Measurements from ENCODE around the gene SCN4B. TPM values are rescaled to one million over a fixed set of nuclear protein-coding genes. Genes with fewer than 3 reads are reported as not detected.
A peak's percentile ranks its signal among the peaks of the same experiment; 100 is the strongest.

Gene SCN4B
- total RNA-seq, 1 experiment from 2014 or later: 0.33 TPM

DNA sequence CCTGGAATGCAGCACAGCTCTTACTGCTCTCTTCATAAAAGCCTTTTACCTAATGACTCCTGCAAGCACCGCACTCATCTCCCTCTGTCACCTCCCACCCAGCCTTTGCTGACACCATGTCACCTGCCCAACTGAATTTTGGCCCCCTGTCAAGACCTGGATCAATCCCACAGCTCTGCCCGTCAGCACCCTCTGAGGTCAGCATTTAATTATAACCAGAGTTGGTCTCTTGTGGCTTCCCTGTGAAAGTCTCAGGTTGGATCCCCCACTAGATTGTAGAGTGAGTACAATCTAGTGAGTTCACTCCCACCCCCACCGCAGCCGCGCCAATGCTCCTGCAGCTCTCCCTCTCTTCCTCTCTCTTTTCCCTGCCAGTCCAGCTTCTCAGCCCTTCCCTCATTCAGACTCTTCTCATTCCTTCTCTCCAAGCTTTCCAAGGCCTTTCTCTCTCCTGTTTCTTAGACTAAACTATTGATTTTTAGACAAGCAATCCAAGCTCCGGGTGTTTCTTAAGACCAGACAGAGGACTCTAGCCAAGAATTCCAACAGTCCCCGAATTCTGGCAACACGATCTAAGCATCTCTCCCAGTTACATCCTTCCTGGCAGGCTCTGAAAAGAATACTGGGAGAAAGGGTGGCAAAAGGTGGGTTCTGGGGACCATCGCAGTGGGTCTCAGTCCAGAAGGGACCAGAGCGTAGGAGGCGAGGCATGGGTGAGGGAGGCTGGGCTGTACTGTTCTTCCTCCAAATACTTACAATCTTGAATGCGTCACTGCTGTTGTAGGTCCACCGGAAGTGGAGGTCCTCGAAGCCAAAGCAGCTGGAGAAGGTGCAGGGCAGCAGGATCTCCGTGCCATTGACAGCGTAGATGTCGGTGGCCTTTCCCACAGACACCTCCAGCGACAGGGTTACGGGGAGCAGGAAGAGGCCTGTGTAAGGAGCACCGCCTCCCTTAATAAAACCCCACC, 8.0 kb downstream of the SCN4B start:
- intact Hi-C loops (cut with micrococcal nuclease; ENCODE audit: unreplicated experiment) (loop anchor here (5.0 kb wide), 1 partner anchor 213 kb away; the partner anchor contains the start of gene UBE4A), in situ Hi-C loops (cut with HindIII; ENCODE audit: low pct_unique_long_range_greater_than_20kb, low sequenced_read_pairs) (no loop called here)
- ATAC-seq: peak; percentile 23
- no peak overlapping the region for H3K4me3 ChIP-seq (ENCODE audit: low read depth in 2 of 2, low read length in 2 of 2)
- peaks cover 35% of the 10 kb centered on the region for H3K27me3 ChIP-seq (ENCODE audit: control insufficient read depth, insufficient read depth, low read length)
- no peak overlapping the region for H3K27ac ChIP-seq (ENCODE audit: low read length)
- no TSS peak for BruUV-seq (replicated peaks)
- TF ChIP-seq SIN3A (IDR thresholded peaks at IDR 0.05; ENCODE audit: borderline replicate concordance, insufficient read depth, low read depth, low read length) (no peak), TCF7L2 (IDR thresholded peaks at IDR 0.05; ENCODE audit: low read depth, low read length) (no peak)
- ChIA-PET CTCF (interaction anchor here (0.6 to 2.2 kb wide), 2 partner anchors 27 to 146 kb away, joined by 5 to 8 read pairs; no protein-coding TSS in a partner anchor), POLR2A (interaction anchor here (1.5 kb wide), 1 partner anchor 10 kb away, joined by 3 read pairs; no protein-coding TSS in a partner anchor)
- no peaks in the 10 kb centered on the region for H3K36me3 ChIP-seq (ENCODE audit: control insufficient read depth, insufficient read depth, low read length)
- H3K9me3 ChIP-seq (ENCODE audit: control insufficient read depth, insufficient read depth, low read depth, low read length): no peaks in the 10 kb centered on the region
- DNase-seq (ENCODE audit: low read depth, low spot score): no peak
- H3K4me1 ChIP-seq (ENCODE audit: control insufficient read depth, insufficient read depth, low read length): no peaks in the 10 kb centered on the region

DNA sequence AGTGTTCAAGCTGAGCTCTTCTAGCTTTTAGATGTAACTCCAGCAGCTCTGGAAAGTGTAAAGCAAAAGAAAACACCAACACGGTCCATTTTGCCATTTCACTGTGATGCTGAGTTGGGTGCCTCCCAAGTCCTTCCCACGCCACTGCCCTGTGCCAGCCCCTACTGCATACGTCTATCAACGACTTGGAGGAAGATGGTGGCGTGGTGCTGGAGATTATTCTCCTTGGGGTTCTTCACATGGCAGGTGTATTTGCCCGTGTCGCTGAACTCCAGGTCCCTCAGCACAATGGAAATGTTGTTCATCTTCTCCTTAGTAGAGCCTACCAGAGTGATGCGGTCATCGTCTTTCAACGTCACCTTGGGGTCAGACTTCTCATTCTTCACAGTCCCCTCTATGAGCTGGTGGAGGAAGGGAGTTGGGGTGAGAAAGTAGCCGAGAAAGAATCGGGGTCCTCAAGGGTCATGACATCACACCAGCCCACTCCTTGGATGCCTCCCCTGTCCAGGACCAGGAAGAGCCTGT, 8.9 kb downstream of the SCN4B start:
- Histone ChIP-seq H3K27ac (ENCODE audit: low read length) (no peak overlapping the region), H3K4me3 (ENCODE audit: low read depth in 2 of 2, low read length in 2 of 2) (no peak overlapping the region), H3K27me3 (ENCODE audit: control insufficient read depth, insufficient read depth, low read length) (peaks cover 35% of the 10 kb centered on the region), H3K36me3 (ENCODE audit: control insufficient read depth, insufficient read depth, low read length) (no peaks in the 10 kb centered on the region), H3K9me3 (ENCODE audit: control insufficient read depth, insufficient read depth, low read depth, low read length) (no peaks in the 10 kb centered on the region), H3K4me1 (ENCODE audit: control insufficient read depth, insufficient read depth, low read length) (no peaks in the 10 kb centered on the region)
- BruUV-seq (replicated peaks): no TSS peak
- in situ Hi-C loops (cut with HindIII; ENCODE audit: low pct_unique_long_range_greater_than_20kb, low sequenced_read_pairs) (no loop called here), intact Hi-C loops (cut with micrococcal nuclease; ENCODE audit: unreplicated experiment) (loop anchor here (5.0 kb wide), 1 partner anchor 214 kb away; the partner anchor contains the start of gene UBE4A)
- CTCF ChIA-PET: interaction anchor here (2.2 kb wide), 1 partner anchor 28 kb away, joined by 8 read pairs; no protein-coding TSS in a partner anchor
- POLR2A ChIA-PET: interaction anchor here (1.5 kb wide), 1 partner anchor 9 kb away, joined by 3 read pairs; no protein-coding TSS in a partner anchor
- ATAC-seq: no peak
- TF ChIP-seq, protein P1, sequence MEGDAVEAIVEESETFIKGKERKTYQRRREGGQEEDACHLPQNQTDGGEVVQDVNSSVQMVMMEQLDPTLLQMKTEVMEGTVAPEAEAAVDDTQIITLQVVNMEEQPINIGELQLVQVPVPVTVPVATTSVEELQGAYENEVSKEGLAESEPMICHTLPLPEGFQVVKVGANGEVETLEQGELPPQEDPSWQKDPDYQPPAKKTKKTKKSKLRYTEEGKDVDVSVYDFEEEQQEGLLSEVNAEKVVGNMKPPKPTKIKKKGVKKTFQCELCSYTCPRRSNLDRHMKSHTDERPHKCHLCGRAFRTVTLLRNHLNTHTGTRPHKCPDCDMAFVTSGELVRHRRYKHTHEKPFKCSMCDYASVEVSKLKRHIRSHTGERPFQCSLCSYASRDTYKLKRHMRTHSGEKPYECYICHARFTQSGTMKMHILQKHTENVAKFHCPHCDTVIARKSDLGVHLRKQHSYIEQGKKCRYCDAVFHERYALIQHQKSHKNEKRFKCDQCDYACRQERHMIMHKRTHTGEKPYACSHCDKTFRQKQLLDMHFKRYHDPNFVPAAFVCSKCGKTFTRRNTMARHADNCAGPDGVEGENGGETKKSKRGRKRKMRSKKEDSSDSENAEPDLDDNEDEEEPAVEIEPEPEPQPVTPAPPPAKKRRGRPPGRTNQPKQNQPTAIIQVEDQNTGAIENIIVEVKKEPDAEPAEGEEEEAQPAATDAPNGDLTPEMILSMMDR (IDR thresholded peaks at IDR 0.05): no peak
- TF ChIP-seq SIN3A (IDR thresholded peaks at IDR 0.05; ENCODE audit: borderline replicate concordance, insufficient read depth, low read depth, low read length) (no peak), TCF7L2 (IDR thresholded peaks at IDR 0.05; ENCODE audit: low read depth, low read length) (no peak), POLR2AphosphoS5 (IDR thresholded peaks at IDR 0.05; ENCODE audit: low read depth, low read length) (no peak)
- TF ChIP-seq, protein P2, sequence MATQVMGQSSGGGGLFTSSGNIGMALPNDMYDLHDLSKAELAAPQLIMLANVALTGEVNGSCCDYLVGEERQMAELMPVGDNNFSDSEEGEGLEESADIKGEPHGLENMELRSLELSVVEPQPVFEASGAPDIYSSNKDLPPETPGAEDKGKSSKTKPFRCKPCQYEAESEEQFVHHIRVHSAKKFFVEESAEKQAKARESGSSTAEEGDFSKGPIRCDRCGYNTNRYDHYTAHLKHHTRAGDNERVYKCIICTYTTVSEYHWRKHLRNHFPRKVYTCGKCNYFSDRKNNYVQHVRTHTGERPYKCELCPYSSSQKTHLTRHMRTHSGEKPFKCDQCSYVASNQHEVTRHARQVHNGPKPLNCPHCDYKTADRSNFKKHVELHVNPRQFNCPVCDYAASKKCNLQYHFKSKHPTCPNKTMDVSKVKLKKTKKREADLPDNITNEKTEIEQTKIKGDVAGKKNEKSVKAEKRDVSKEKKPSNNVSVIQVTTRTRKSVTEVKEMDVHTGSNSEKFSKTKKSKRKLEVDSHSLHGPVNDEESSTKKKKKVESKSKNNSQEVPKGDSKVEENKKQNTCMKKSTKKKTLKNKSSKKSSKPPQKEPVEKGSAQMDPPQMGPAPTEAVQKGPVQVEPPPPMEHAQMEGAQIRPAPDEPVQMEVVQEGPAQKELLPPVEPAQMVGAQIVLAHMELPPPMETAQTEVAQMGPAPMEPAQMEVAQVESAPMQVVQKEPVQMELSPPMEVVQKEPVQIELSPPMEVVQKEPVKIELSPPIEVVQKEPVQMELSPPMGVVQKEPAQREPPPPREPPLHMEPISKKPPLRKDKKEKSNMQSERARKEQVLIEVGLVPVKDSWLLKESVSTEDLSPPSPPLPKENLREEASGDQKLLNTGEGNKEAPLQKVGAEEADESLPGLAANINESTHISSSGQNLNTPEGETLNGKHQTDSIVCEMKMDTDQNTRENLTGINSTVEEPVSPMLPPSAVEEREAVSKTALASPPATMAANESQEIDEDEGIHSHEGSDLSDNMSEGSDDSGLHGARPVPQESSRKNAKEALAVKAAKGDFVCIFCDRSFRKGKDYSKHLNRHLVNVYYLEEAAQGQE (IDR thresholded peaks at IDR 0.05; ENCODE audit: insufficient read depth in 1 of 2, low read depth in 2 of 2, low read length in 1 of 2): no peak
- no peak for DNase-seq (ENCODE audit: low read depth, low spot score)
